Panc1 (cell line): Measurements from ENCODE around the gene ANXA8L1. TPM values are rescaled to one million over a fixed set of nuclear protein-coding genes. Genes with fewer than 3 reads are reported as not detected.
"Not testable (repeated sequence)": the region's sequence is repeated elsewhere in the genome, so short reads cannot be mapped to it uniquely, and the experiment has no call there.

Experiments used
- ATAC-seq: fragments of 200-7000 bp; cut with Tn5 transposase; 2 replicates; pipeline ENCODE4 v1.9.1; 2020; ENCODE audit warnings: mild to moderate bottlenecking, moderate library complexity
- Bru-seq: library from RNA; stranded (reverse); fragments of 400-500 nt; gene quantifications from one replicate; lab custom pipeline; 2021; lab: Mats Ljungman, UMichigan
- BruChase-seq, 2 experiments: library from RNA; stranded (reverse); fragments of 400-500 nt; gene quantifications; one replicate each; lab custom pipeline; 2021; lab: Mats Ljungman, UMichigan
- BruUV-seq: library from RNA; stranded (reverse); fragments of 400-500 nt; replicated peaks from 2 replicates; lab custom pipeline; 2021; lab: Mats Ljungman, UMichigan
- CTCF ChIA-PET: fragments of 300-600 bp; sonication (Branson Sonifier 250); formaldehyde crosslinking; loops from one replicate; lab custom pipeline; 2022; ENCODE audit warnings: antibody characterized with exemption; lab: Charles Lee
- POLR2A ChIA-PET: fragments of 300-600 bp; sonication (Branson Sonifier 250); formaldehyde crosslinking; loops from one replicate; lab custom pipeline; 2022; ENCODE audit warnings: antibody characterized with exemption; lab: Charles Lee
- DNase-seq: peaks from one replicate; pipeline ENCODE4 v3.0.0-alpha.2; 2010; ENCODE audit warnings: low read depth, low spot score
- H3K27ac ChIP-seq: 2 replicates; pipeline ENCODE4 v1.5.1; 2011; ENCODE audit warnings: mild to moderate bottlenecking, low read length, inconsistent platforms
- H3K27me3 ChIP-seq: fragments of 200-500 bp; sonication (Bioruptor generic); 2 replicates; pipeline ENCODE4 v1.6.0; 2014; ENCODE audit warnings: low read length, inconsistent platforms; ENCODE audit not compliant: control insufficient read depth, insufficient read depth
- H3K36me3 ChIP-seq: fragments of 200-500 bp; sonication (Bioruptor generic); 2 replicates; pipeline ENCODE4 v1.5.1; 2014; ENCODE audit warnings: inconsistent platforms, mild to moderate bottlenecking, low read length, moderate library complexity; ENCODE audit not compliant: control insufficient read depth, insufficient read depth
- H3K4me1 ChIP-seq: 2 replicates; pipeline ENCODE4 v1.5.1; 2011; ENCODE audit warnings: inconsistent platforms, mild to moderate bottlenecking, low read length, moderate library complexity; ENCODE audit not compliant: control insufficient read depth, insufficient read depth
- H3K4me3 ChIP-seq, 2 experiments: 2 replicates each; pipeline ENCODE4 v1.5.1; 2011 to 2012; ENCODE audit warnings: low read depth in 2 of 2, low read length in 2 of 2, mild to moderate bottlenecking in 2 of 2, inconsistent platforms in 1 of 2, moderate library complexity in 1 of 2
- H3K9me3 ChIP-seq: fragments of 200-500 bp; sonication (Bioruptor generic); 2 replicates; pipeline ENCODE4 v1.5.1; 2014; ENCODE audit warnings: low read depth, mild to moderate bottlenecking, inconsistent platforms, low read length, moderate library complexity; ENCODE audit not compliant: control insufficient read depth, insufficient read depth
- CTCF ChIP-seq: fragments of 450-650 bp; IDR thresholded peaks from 2 replicates; pipeline ENCODE4 v1.5.1; 2017; ENCODE audit warnings: mild to moderate bottlenecking
- POLR2AphosphoS5 ChIP-seq: IDR thresholded peaks from 2 replicates; pipeline ENCODE4 v1.6.1; 2012; ENCODE audit warnings: mild to moderate bottlenecking, low read depth, low read length, moderate library complexity
- REST ChIP-seq, 2 experiments: IDR thresholded peaks; 2 replicates each; pipeline ENCODE4 v1.6.1; 2011 to 2012; ENCODE audit warnings: low read depth in 2 of 2, control low read depth in 1 of 2, low read length in 1 of 2, mild to moderate bottlenecking in 1 of 2, moderate library complexity in 1 of 2; ENCODE audit not compliant: insufficient read depth in 1 of 2
- SIN3A ChIP-seq: IDR thresholded peaks from 2 replicates; pipeline ENCODE4 v1.6.1; 2012; ENCODE audit warnings: low read depth, mild to moderate bottlenecking, low read length, moderate library complexity, borderline replicate concordance; ENCODE audit not compliant: insufficient read depth
- TCF7L2 ChIP-seq: IDR thresholded peaks from 2 replicates; pipeline ENCODE4 v1.6.1; 2011; ENCODE audit warnings: mild to moderate bottlenecking, low read depth, low read length, inconsistent platforms
- in situ Hi-C: cut with HindIII; loops from 2 replicates; pipeline ENCODE4 v1.10.0; 2016; ENCODE audit warnings: low sequenced_read_pairs, low pct_unique_long_range_greater_than_20kb
- intact Hi-C: fragments of 100-400 bp; cut with micrococcal nuclease; formaldehyde crosslinking; loops from one replicate; pipeline ENCODE4 v1.10.0; 2022; ENCODE audit not compliant: unreplicated experiment
- long read RNA-seq: library from polyadenylated mRNA; unstranded; transcript quantifications from one replicate; pipeline ENCODE4 v2.0.0, GENCODE V29; 2021; ENCODE audit not compliant: unreplicated experiment
- polyA plus RNA-seq: library from polyadenylated mRNA; unstranded; fragments of >200 nt; gene quantifications from one replicate; pipeline ENCODE4 v1.2.1, GENCODE V29; 2012; ENCODE audit warnings: missing spikeins; ENCODE audit not compliant: insufficient read length
- total RNA-seq: library from RNA; stranded (reverse); gene quantifications from one replicate; pipeline ENCODE4 v1.2.1, GENCODE V29; 2021; ENCODE audit not compliant: unreplicated experiment

Gene ANXA8L1
- 0.26 TPM for total RNA-seq
- polyA plus RNA-seq, result not detected
- Bru-seq, nascent RNA, result percentile 15 among the genes with signal in this experiment
- percentile 24 among the genes with signal in this experiment for BruChase-seq, experiment 1, labeled RNA remaining after a 2-hour chase
- BruChase-seq, experiment 2, labeled RNA remaining after a 6-hour chase, result not detected
- long read RNA-seq, result 0 reads

GRCh38 chr10:46375406-46375805, at the start of gene ANXA8L1:
TSS of gene ANXA8L1 (plus strand) at chr10:46375776. CDS start at chr10:46375852, 76 bp downstream.
- BruUV-seq, H3K27ac ChIP-seq, in situ Hi-C loops, H3K9me3 ChIP-seq, H3K4me1 ChIP-seq, H3K27me3 ChIP-seq, POLR2A ChIA-PET, CTCF ChIA-PET, ATAC-seq, H3K36me3 ChIP-seq, intact Hi-C loops, H3K4me3 ChIP-seq, DNase-seq: not testable (repeated sequence)

- intact Hi-C loops, result no loop called here
- CTCF ChIA-PET, result interaction anchor here (0.7 kb wide), 1 partner anchor 1054 kb away, joined by 5 read pairs; no protein-coding TSS in a partner anchor
Observed at GRCh38 chr10:46326066-46326465, 49.5 kb upstream of the ANXA8L1 start.

More at GRCh38 chr10:46326066-46326465, 49.5 kb upstream of the ANXA8L1 start:
- ATAC-seq, result no peak
- TF ChIP-seq TCF7L2 (no peak), CTCF (no peak), SIN3A (no peak), POLR2AphosphoS5 (no peak), REST (IDR thresholded peaks at IDR 0.05; ENCODE audit: insufficient read depth in 1 of 2, low read depth in 2 of 2, low read length in 1 of 2) (no peak)
- no peaks in the 10 kb centered on the region for H3K36me3 ChIP-seq
- H3K27me3 ChIP-seq, result peaks cover 4% of the 10 kb centered on the region; the same call in 1 of the 2 replicates
- H3K4me1 ChIP-seq, result no peaks in the 10 kb centered on the region
- BruUV-seq, result no TSS peak
- in situ Hi-C loops, result no loop called here
- no peak overlapping the region for H3K27ac ChIP-seq
- no peak overlapping the region for H3K4me3 ChIP-seq
- POLR2A ChIA-PET, result no interaction called here
- H3K9me3 ChIP-seq, result no peaks in the 10 kb centered on the region
- no peak for DNase-seq
